Nephron (organoid): ENCODE measurements around the gene ADPRS.

ENCODE experiments used
- H3K27ac Mint-ChIP-seq, 3 experiments: 2 replicates each; pipeline ENCODE4 v1.8.0; 2020; ENCODE audit warnings: mixed read lengths in 3 of 3, mild to moderate bottlenecking in 2 of 3, moderate library complexity in 1 of 3
- H3K27me3 Mint-ChIP-seq: 2 replicates; pipeline ENCODE4 v1.8.0; 2021; ENCODE audit warnings: low read depth, mild to moderate bottlenecking, moderate library complexity, mixed read lengths
- H3K36me3 Mint-ChIP-seq: 2 replicates; pipeline ENCODE4 v1.8.0; 2020; ENCODE audit warnings: low read depth, mixed read lengths
- H3K4me1 Mint-ChIP-seq: 2 replicates; pipeline ENCODE4 v1.8.0; 2020; ENCODE audit warnings: mixed read lengths
- H3K4me3 Mint-ChIP-seq, 3 experiments: 2 replicates each; pipeline ENCODE4 v1.8.0; 2020; ENCODE audit warnings: mild to moderate bottlenecking in 3 of 3, mixed read lengths in 3 of 3, moderate library complexity in 2 of 3
- H3K9me3 Mint-ChIP-seq: 2 replicates; pipeline ENCODE4 v1.8.0; 2020; ENCODE audit warnings: mixed read lengths
- CTCF ChIP-seq, 3 experiments: fragments of 200-600 bp; sonication (generic); IDR thresholded peaks; one replicate each; pipeline ENCODE4 v1.5.0; 2021; ENCODE audit warnings: antibody characterized with exemption in 3 of 3; ENCODE audit not compliant: unreplicated experiment in 3 of 3

The ADPRS gene

GRCh38 chr1:36126797-36127500, 38.3 kb downstream of the ADPRS start:
- Mint-ChIP-seq H3K4me1 (peaks cover 48% of the 10 kb centered on the region), H3K27me3 (peaks cover 40% of the 10 kb centered on the region), H3K9me3 (no peaks in the 10 kb centered on the region), H3K27ac (peak overlapping the region in 2 of 3 experiments; percentile 44 to 71), H3K36me3 (no peaks in the 10 kb centered on the region), H3K4me3 (peak overlapping the region; percentile 15 to 78 (median 34))
- TF ChIP-seq CTCF (IDR thresholded peaks at IDR 0.05; ENCODE audit: unreplicated experiment in 3 of 3): no peak

GRCh38 chr1:36128126-36128904, 39.6 kb downstream of the ADPRS start:
- H3K9me3 Mint-ChIP-seq: no peaks in the 10 kb centered on the region
- H3K4me3 Mint-ChIP-seq: peak overlapping the region in 1 of 3 experiments; percentile 9
- peak overlapping the region in 1 of 3 experiments; percentile 32 for H3K27ac Mint-ChIP-seq
- no peaks in the 10 kb centered on the region for H3K36me3 Mint-ChIP-seq
- no peak for TF ChIP-seq CTCF (IDR thresholded peaks at IDR 0.05; ENCODE audit: unreplicated experiment in 3 of 3)
- H3K27me3 Mint-ChIP-seq: peaks cover 39% of the 10 kb centered on the region
- peaks cover 35% of the 10 kb centered on the region for H3K4me1 Mint-ChIP-seq

- Mint-ChIP-seq H3K36me3 (no peaks in the 10 kb centered on the region), H3K27ac (no peak overlapping the region), H3K4me1 (peaks cover 34% of the 10 kb centered on the region), H3K9me3 (no peaks in the 10 kb centered on the region), H3K4me3 (no peak overlapping the region), H3K27me3 (peaks cover 33% of the 10 kb centered on the region)
- TF ChIP-seq CTCF (IDR thresholded peaks at IDR 0.05; ENCODE audit: unreplicated experiment in 3 of 3): no peak
Observed at GRCh38 chr1:36128905-36129206, 40.2 kb downstream of the ADPRS start.

- TF ChIP-seq CTCF (IDR thresholded peaks at IDR 0.05; ENCODE audit: unreplicated experiment in 3 of 3): no peak
- Mint-ChIP-seq H3K9me3 (no peaks in the 10 kb centered on the region), H3K27ac (peak overlapping the region in 1 of 3 experiments; percentile 5), H3K4me1 (peaks cover 28% of the 10 kb centered on the region), H3K36me3 (no peaks in the 10 kb centered on the region), H3K27me3 (peaks cover 13% of the 10 kb centered on the region), H3K4me3 (no peak overlapping the region)
Observed at GRCh38 chr1:36132029-36132428, 43.3 kb downstream of the ADPRS start.

GRCh38 chr1:36133484-36133883, 44.8 kb downstream of the ADPRS start:
- H3K27ac Mint-ChIP-seq: peak overlapping the region in 1 of 3 experiments; percentile 40
- H3K4me1 Mint-ChIP-seq: peaks cover 22% of the 10 kb centered on the region
- no peak for TF ChIP-seq CTCF (IDR thresholded peaks at IDR 0.05; ENCODE audit: unreplicated experiment in 3 of 3)
- peaks cover 11% of the 10 kb centered on the region for H3K36me3 Mint-ChIP-seq
- H3K4me3 Mint-ChIP-seq: no peak overlapping the region
- H3K9me3 Mint-ChIP-seq: no peaks in the 10 kb centered on the region
- H3K27me3 Mint-ChIP-seq: peaks cover 7% of the 10 kb centered on the region
